ENCODE measurements around the gene NOD1. TPM values are rescaled to one million over a fixed set of nuclear protein-coding genes. Genes with fewer than 3 reads are reported as not detected.

The NOD1 gene
- total RNA-seq, 4 donors from 2014 or later, result 14.9 to 50.4 (median 31.8) TPM

GRCh38 chr7:30427296-30428070 lies 51.1 kb downstream of the NOD1 start:
- DNase-seq (ENCODE audit: low spot score in 2 of 2), result no peak
- WGBS, 2 donors, result 74 to 77% methylated on average over 6 of the region's 6 CpGs
- H3K27ac ChIP-seq, result no peak overlapping the region

GRCh38 chr7:30424506-30424905 lies 54.1 kb downstream of the NOD1 start:
- DNase-seq (ENCODE audit: low spot score in 2 of 2), result no peak
- H3K27ac ChIP-seq, result no peak overlapping the region
- 80 to 81% methylated on average over 5 of the region's 5 CpGs for WGBS, 2 donors
- no peaks in the 10 kb centered on the region for H3K27me3 ChIP-seq
- peaks cover 0 to 66% (median 0%) of the 10 kb centered on the region in 3 donors for H3K36me3 ChIP-seq
- no peaks in the 10 kb centered on the region for H3K9me3 ChIP-seq
- no peak overlapping the region for H3K4me3 ChIP-seq
- no peak for TF ChIP-seq POLR2A (IDR thresholded peaks at IDR 0.05)
- TF ChIP-seq EP300 (IDR thresholded peaks at IDR 0.05), result no peak
- no peak for TF ChIP-seq CTCF (IDR thresholded peaks at IDR 0.05)
- H3K4me1 ChIP-seq, result peaks cover 0 to 9% (median 0%) of the 10 kb centered on the region in 4 donors

More at GRCh38 chr7:30427296-30428070, 51.1 kb downstream of the NOD1 start:
- peaks cover 0 to 39% (median 18%) of the 10 kb centered on the region in 4 donors for H3K4me1 ChIP-seq
- no peaks in the 10 kb centered on the region for H3K27me3 ChIP-seq
- peaks cover 0 to 71% (median 0%) of the 10 kb centered on the region in 3 donors for H3K36me3 ChIP-seq
- TF ChIP-seq CTCF (IDR thresholded peaks at IDR 0.05), result no peak
- TF ChIP-seq POLR2A (IDR thresholded peaks at IDR 0.05), result no peak
- TF ChIP-seq EP300 (IDR thresholded peaks at IDR 0.05), result no peak
- no peaks in the 10 kb centered on the region for H3K9me3 ChIP-seq
- no peak overlapping the region for H3K4me3 ChIP-seq

DNA sequence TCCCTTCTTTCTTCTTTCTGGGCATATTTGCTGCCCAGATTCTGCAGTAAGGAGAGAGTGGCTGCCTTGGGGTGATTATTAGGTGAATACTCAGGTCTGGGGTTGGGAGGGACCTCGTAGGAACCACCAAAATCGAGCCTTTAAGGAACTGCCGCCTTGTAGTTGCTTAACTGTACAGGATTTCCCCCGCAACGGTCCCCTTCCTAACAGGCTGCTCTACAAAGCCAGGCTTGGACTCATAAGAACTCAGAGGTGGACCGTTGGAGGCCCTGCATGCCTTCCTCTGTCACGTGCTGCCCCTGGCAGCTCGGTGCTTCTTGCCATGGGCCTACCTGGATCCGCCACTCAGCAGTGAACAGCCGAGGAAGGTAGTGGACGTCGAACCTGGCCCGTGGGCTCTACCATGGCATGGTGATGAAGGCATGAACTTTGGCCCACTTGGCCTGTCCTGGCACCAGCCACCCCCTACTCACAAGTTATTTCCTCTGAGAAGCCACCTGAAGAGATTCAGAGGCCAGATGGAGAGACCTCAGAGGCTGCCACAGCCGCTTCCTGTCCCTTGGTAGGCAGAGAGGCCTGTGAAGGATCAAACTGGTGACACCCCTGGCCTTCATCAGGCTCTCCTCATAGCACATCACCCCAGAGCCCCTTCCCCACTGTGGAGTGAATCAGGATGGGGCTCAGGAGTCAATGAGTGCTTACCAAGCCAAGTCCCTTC lies 54.6 kb downstream of the NOD1 start:
- no peak overlapping the region for H3K4me3 ChIP-seq
- DNase-seq (ENCODE audit: low spot score in 2 of 2), result no peak
- peaks cover 0 to 3% (median 0%) of the 10 kb centered on the region in 4 donors for H3K4me1 ChIP-seq
- H3K27me3 ChIP-seq, result no peaks in the 10 kb centered on the region
- no peak for TF ChIP-seq CTCF (IDR thresholded peaks at IDR 0.05)
- no peak for TF ChIP-seq EP300 (IDR thresholded peaks at IDR 0.05)
- TF ChIP-seq POLR2A (IDR thresholded peaks at IDR 0.05), result no peak
- WGBS, 2 donors, result 83 to 93% methylated on average over 12 to 14 of the region's 14 CpGs
- no peak overlapping the region for H3K27ac ChIP-seq
- peaks cover 0 to 61% (median 0%) of the 10 kb centered on the region in 3 donors for H3K36me3 ChIP-seq
- no peaks in the 10 kb centered on the region for H3K9me3 ChIP-seq

DNA sequence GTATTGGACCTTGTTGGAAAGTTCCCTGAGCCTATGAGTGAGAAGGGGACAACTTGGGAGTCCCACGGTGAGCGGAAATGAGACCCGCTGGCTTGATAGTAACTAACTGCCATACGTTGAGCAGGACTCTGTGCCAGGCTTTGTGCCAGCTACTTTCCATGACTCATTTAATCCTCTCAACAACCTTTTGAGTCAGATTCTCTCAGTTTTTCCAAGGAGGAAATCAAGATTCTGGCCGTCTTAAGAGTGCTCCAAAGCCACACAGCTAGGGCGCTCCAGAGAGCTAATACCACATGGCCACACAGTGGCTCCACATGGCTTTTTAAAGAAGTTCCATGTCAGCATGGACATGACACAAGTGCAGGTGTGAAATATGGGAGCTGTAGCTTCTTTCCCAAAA lies 55.7 kb downstream of the NOD1 start:
- peaks cover 0 to 52% (median 0%) of the 10 kb centered on the region in 3 donors for H3K36me3 ChIP-seq
- DNase-seq (ENCODE audit: low spot score in 2 of 2), result no peak
- no peaks in the 10 kb centered on the region for H3K9me3 ChIP-seq
- 82 to 84% methylated on average over 6 of the region's 6 CpGs for WGBS, 2 donors
- H3K27ac ChIP-seq, result no peak overlapping the region
- TF ChIP-seq EP300 (IDR thresholded peaks at IDR 0.05) (no peak), POLR2A (IDR thresholded peaks at IDR 0.05) (no peak), CTCF (IDR thresholded peaks at IDR 0.05) (no peak)
- no peak overlapping the region for H3K4me3 ChIP-seq
- peaks cover 0 to 1% (median 0%) of the 10 kb centered on the region in 4 donors for H3K4me1 ChIP-seq
- H3K27me3 ChIP-seq, result no peaks in the 10 kb centered on the region

Measured in tibial nerve (tissue), 4 donors.